ENCODE data around the gene LTBP1. TPM values are rescaled to one million over a fixed set of nuclear protein-coding genes. Genes with fewer than 3 reads are reported as not detected.

Gene LTBP1
- total and polyA plus RNA-seq, 10 of the 15 experiments (the other 5 are each of a cell fraction or from before 2014, with no cell fraction given) = 0.01 to 0.28 (median 0.12) TPM; not detected in 2

GRCh38 chr2:33216508-33217182, 269.9 kb downstream of the LTBP1 start (continued):
- no peak for TF ChIP-seq PKNOX1 (IDR thresholded peaks at IDR 0.05)

GRCh38 chr2:33217406-33217805, 270.7 kb downstream of the LTBP1 start:
- Histone ChIP-seq H3K4me1 (ENCODE audit: control insufficient read depth, insufficient read depth, low read length) (no peaks in the 10 kb centered on the region), H3K79me2 (ENCODE audit: control insufficient read depth, insufficient read depth, low read length) (no peaks in the 10 kb centered on the region), H2AFZ (ENCODE audit: control insufficient read depth, low read depth, low read length) (no peak overlapping the region), H3K36me3 (ENCODE audit: control insufficient read depth in 2 of 2, insufficient read depth in 2 of 2, low read length in 1 of 2) (no peaks in the 10 kb centered on the region), H3K9me3 (replicated peaks; ENCODE audit: control insufficient read depth, insufficient read depth, low read length) (no peaks in the 10 kb centered on the region), H3K4me3 (no peak overlapping the region), H3K27ac (ENCODE audit: control insufficient read depth, insufficient read depth) (no peak overlapping the region), H3K27me3 (replicated peaks in 1 of 2; ENCODE audit: control insufficient read depth in 2 of 2, insufficient read depth in 2 of 2, low read length in 1 of 2) (peaks cover 0 to 8% of the 10 kb centered on the region in 2 experiments; a peak in 3 of 4 replicates), H3K4me2 (ENCODE audit: control insufficient read depth, insufficient read depth) (no peak overlapping the region), H4K20me1 (ENCODE audit: control insufficient read depth, insufficient read depth) (no peaks in the 10 kb centered on the region), H3K9ac (ENCODE audit: control insufficient read depth, insufficient read depth, low read length) (no peak overlapping the region)
- in situ Hi-C loops (cut with MboI) (no loop called here), intact Hi-C loops (cut with micrococcal nuclease; ENCODE audit: unreplicated experiment) (no loop called here)
- RAD21 ChIA-PET (ENCODE audit: unreplicated experiment) = no interaction called here
- CTCF ChIA-PET = no interaction called here
- no TSS peak for BruUV-seq (replicated peaks)
- POLR2A ChIA-PET = no interaction called here
- FAIRE-seq (no peak), DNase-seq (ENCODE audit: low read depth, low spot score) (no peak), ATAC-seq (no peak)
- SMC1A ChIA-PET (ENCODE audit: uncharacterized antibody, unreplicated experiment) = no interaction called here
- 57% methylated on average over 3 of the region's 3 CpGs for WGBS (ENCODE audit: insufficient coverage, insufficient replicate concordance, low lambda C conversion rate, missing lambda C conversion rate)
- TF ChIP-seq ETV6 (conservative IDR thresholded peaks at IDR 0.05 in 1 of 2, IDR thresholded peaks at IDR 0.05 in 1 of 2; ENCODE audit: borderline replicate concordance in 1 of 2, low read depth in 1 of 2) (no peak), KAT2A (conservative IDR thresholded peaks at IDR 0.05; ENCODE audit: control insufficient read depth, low read depth, low read length) (no peak), EZH2 (IDR thresholded peaks at IDR 0.05; ENCODE audit: borderline replicate concordance, control insufficient read depth, low read depth, low read length) (no peak), MTA3 (IDR thresholded peaks at IDR 0.05; ENCODE audit: borderline replicate concordance, low read length) (no peak), YY1 (IDR thresholded peaks at IDR 0.05; ENCODE audit: low read depth, low read length) (no peak), ZBTB33 (IDR thresholded peaks at IDR 0.05) (no peak), CTCF (IDR thresholded peaks at IDR 0.05 in 2 of 3, conservative IDR thresholded peaks at IDR 0.05 in 1 of 3; ENCODE audit: control insufficient read depth in 2 of 3, extremely low read depth in 1 of 3, insufficient read depth in 1 of 3, low read depth in 3 of 3, low read length in 3 of 3) (no peak), ZNF687 (IDR thresholded peaks at IDR 0.05) (no peak), RFX5 (IDR thresholded peaks at IDR 0.05; ENCODE audit: low read depth, low read length) (no peak), NRF1 (conservative IDR thresholded peaks at IDR 0.05; ENCODE audit: low read depth, low read length) (no peak), CBX3 (IDR thresholded peaks at IDR 0.05; ENCODE audit: borderline replicate concordance, low read depth) (no peak), HDAC2 (IDR thresholded peaks at IDR 0.05) (no peak)

Data from GM12878 (cell line).